WTC11 (cell line): ENCODE data around the gene TMEM144.

ENCODE experiments used
- ELF4 ChIP-seq: sonication (generic); formaldehyde crosslinking; IDR thresholded peaks from 2 replicates; pipeline ENCODE4 v1.8.1; 2022; ENCODE audit warnings: low read depth, mild to moderate bottlenecking, moderate library complexity, missing genetic modification reagents
- IRF2 ChIP-seq: sonication (generic); formaldehyde crosslinking; IDR thresholded peaks from 2 replicates; pipeline ENCODE4 v1.8.0; 2022; ENCODE audit warnings: low read depth, missing genetic modification reagents, borderline replicate concordance
- MXD4 ChIP-seq: fragments of 250-450 bp; sonication (Bioruptor Pico); IDR thresholded peaks from 2 replicates; pipeline ENCODE4 v1.8.0; 2021; ENCODE audit warnings: mild to moderate bottlenecking, moderate library complexity, borderline replicate concordance
- MYBL2 ChIP-seq: sonication (generic); formaldehyde crosslinking; IDR thresholded peaks from 2 replicates; pipeline ENCODE4 v1.8.1; 2023; ENCODE audit warnings: mild to moderate bottlenecking, moderate library complexity, missing genetic modification reagents
- NFE2L1 ChIP-seq: sonication (generic); formaldehyde crosslinking; IDR thresholded peaks from 2 replicates; pipeline ENCODE4 v1.8.1; 2023; ENCODE audit warnings: missing genetic modification reagents
- ZBTB21 ChIP-seq: sonication (generic); formaldehyde crosslinking; IDR thresholded peaks from 2 replicates; pipeline ENCODE4 v1.8.1; 2023; ENCODE audit warnings: mild to moderate bottlenecking, missing genetic modification reagents, borderline replicate concordance
- ZNF263 ChIP-seq: sonication (generic); formaldehyde crosslinking; IDR thresholded peaks from 2 replicates; pipeline ENCODE4 v1.8.1; 2022; ENCODE audit warnings: low read depth, mild to moderate bottlenecking, moderate library complexity, missing genetic modification reagents
- TF ChIP-seq, protein P1 (sequence below): sonication (generic); formaldehyde crosslinking; IDR thresholded peaks from 2 replicates; pipeline ENCODE4 v1.8.1; 2023; ENCODE audit warnings: mild to moderate bottlenecking, missing genetic modification reagents, moderate library complexity
- TF ChIP-seq, protein P2 (sequence below): sonication (generic); formaldehyde crosslinking; IDR thresholded peaks from 2 replicates; pipeline ENCODE4 v1.8.1; 2023; ENCODE audit warnings: mild to moderate bottlenecking, missing genetic modification reagents, borderline replicate concordance
- TF ChIP-seq, protein P3 (sequence below): fragments of 200-600 bp; IDR thresholded peaks from 2 replicates; pipeline ENCODE4 v1.8.0; 2022; ENCODE audit warnings: antibody characterized with exemption

DNA sequence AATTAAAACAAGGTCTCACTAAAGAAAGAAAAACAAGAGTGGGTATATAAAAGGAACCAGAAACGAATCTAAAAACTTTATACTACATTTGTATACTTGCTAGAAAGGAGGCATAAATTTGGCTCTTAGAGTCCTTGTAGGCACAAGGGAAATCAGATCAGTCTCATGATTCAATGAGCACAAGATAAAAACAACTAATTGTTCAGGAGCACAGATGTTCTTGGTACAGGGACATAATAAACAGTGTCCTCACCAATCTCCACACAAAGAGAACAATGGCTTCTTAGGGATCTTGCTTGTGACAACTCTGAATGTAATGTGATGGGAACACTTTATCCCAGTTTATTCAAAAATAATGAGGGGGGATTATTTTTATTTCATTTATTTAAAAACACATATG lies 28.3 kb downstream of the TMEM144 start:
- no peak for TF ChIP-seq ELF4 (CRISPR knock-in tag)
- no peak for TF ChIP-seq ZNF263 (CRISPR knock-in tag)
- TF ChIP-seq, protein P1, sequence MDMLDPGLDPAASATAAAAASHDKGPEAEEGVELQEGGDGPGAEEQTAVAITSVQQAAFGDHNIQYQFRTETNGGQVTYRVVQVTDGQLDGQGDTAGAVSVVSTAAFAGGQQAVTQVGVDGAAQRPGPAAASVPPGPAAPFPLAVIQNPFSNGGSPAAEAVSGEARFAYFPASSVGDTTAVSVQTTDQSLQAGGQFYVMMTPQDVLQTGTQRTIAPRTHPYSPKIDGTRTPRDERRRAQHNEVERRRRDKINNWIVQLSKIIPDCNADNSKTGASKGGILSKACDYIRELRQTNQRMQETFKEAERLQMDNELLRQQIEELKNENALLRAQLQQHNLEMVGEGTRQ (CRISPR knock-in tag): no peak
- TF ChIP-seq, protein P2, sequence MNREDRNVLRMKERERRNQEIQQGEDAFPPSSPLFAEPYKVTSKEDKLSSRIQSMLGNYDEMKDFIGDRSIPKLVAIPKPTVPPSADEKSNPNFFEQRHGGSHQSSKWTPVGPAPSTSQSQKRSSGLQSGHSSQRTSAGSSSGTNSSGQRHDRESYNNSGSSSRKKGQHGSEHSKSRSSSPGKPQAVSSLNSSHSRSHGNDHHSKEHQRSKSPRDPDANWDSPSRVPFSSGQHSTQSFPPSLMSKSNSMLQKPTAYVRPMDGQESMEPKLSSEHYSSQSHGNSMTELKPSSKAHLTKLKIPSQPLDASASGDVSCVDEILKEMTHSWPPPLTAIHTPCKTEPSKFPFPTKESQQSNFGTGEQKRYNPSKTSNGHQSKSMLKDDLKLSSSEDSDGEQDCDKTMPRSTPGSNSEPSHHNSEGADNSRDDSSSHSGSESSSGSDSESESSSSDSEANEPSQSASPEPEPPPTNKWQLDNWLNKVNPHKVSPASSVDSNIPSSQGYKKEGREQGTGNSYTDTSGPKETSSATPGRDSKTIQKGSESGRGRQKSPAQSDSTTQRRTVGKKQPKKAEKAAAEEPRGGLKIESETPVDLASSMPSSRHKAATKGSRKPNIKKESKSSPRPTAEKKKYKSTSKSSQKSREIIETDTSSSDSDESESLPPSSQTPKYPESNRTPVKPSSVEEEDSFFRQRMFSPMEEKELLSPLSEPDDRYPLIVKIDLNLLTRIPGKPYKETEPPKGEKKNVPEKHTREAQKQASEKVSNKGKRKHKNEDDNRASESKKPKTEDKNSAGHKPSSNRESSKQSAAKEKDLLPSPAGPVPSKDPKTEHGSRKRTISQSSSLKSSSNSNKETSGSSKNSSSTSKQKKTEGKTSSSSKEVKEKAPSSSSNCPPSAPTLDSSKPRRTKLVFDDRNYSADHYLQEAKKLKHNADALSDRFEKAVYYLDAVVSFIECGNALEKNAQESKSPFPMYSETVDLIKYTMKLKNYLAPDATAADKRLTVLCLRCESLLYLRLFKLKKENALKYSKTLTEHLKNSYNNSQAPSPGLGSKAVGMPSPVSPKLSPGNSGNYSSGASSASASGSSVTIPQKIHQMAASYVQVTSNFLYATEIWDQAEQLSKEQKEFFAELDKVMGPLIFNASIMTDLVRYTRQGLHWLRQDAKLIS (CRISPR knock-in tag): no peak
- TF ChIP-seq, protein P3, sequence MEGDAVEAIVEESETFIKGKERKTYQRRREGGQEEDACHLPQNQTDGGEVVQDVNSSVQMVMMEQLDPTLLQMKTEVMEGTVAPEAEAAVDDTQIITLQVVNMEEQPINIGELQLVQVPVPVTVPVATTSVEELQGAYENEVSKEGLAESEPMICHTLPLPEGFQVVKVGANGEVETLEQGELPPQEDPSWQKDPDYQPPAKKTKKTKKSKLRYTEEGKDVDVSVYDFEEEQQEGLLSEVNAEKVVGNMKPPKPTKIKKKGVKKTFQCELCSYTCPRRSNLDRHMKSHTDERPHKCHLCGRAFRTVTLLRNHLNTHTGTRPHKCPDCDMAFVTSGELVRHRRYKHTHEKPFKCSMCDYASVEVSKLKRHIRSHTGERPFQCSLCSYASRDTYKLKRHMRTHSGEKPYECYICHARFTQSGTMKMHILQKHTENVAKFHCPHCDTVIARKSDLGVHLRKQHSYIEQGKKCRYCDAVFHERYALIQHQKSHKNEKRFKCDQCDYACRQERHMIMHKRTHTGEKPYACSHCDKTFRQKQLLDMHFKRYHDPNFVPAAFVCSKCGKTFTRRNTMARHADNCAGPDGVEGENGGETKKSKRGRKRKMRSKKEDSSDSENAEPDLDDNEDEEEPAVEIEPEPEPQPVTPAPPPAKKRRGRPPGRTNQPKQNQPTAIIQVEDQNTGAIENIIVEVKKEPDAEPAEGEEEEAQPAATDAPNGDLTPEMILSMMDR: no peak
- no peak for TF ChIP-seq NFE2L1 (CRISPR knock-in tag)
- no peak for TF ChIP-seq IRF2 (CRISPR knock-in tag)
- TF ChIP-seq MYBL2 (CRISPR knock-in tag): no peak
- no peak for TF ChIP-seq ZBTB21 (CRISPR knock-in tag)
- no peak for TF ChIP-seq MXD4
